HEK293 (cell line): Measurements from ENCODE around the gene NARF.

ENCODE experiments used
- CTCF ChIA-PET: fragments of 350-600 bp; formaldehyde crosslinking; extraction: SDS; loops from one replicate; lab custom pipeline; 2021; ENCODE audit warnings: antibody characterized with exemption; lab: Yijun Ruan, JAX
- POLR2A ChIA-PET: fragments of 300-600 bp; formaldehyde crosslinking; extraction: SDS; loops from one replicate; lab custom pipeline; 2020; ENCODE audit warnings: antibody characterized with exemption, inconsistent platforms; lab: Yijun Ruan, JAX
- H3K27ac ChIP-seq: fragments of 200-500 bp; sonication (Bioruptor generic); 2 replicates; pipeline ENCODE4 v1.5.1; 2014; ENCODE audit warnings: low read depth, low read length, control low read depth, inconsistent platforms; ENCODE audit errors: extremely low read depth
- H3K36me3 ChIP-seq, 2 experiments: fragments of 200-500 bp in 1 of 2; sonication (Bioruptor generic) in 1 of 2; 1 replicate in 1 of 2; 2 replicates in 1 of 2; pipeline ENCODE4 v1.5.1; 2014 to 2017; ENCODE audit warnings: inconsistent platforms in 2 of 2, low read length in 2 of 2; ENCODE audit not compliant: control insufficient read depth in 2 of 2, insufficient read depth in 1 of 2
- H3K4me1 ChIP-seq: fragments of 200-500 bp; sonication (Bioruptor generic); 2 replicates; pipeline ENCODE4 v1.5.1; 2014; ENCODE audit warnings: mild to moderate bottlenecking, low read length, inconsistent platforms; ENCODE audit not compliant: control insufficient read depth, insufficient read depth
- H3K4me3 ChIP-seq: 2 replicates; pipeline ENCODE4 v1.5.1; 2011; ENCODE audit warnings: low read depth, mild to moderate bottlenecking, control low read depth, low read length, moderate library complexity
- H3K9me3 ChIP-seq: fragments of 200-500 bp; sonication (Bioruptor generic); 2 replicates; pipeline ENCODE4 v1.5.1; 2014; ENCODE audit warnings: low read depth, low read length, inconsistent platforms; ENCODE audit not compliant: control insufficient read depth, insufficient read depth
- GLI2 ChIP-seq: fragments of 450-650 bp; formaldehyde crosslinking; IDR thresholded peaks from 2 replicates; pipeline ENCODE4; 2017; ENCODE audit warnings: missing biosample characterization, missing genetic modification characterization, low read depth, borderline replicate concordance
- GLIS1 ChIP-seq: fragments of 450-650 bp; formaldehyde crosslinking; IDR thresholded peaks from 2 replicates; pipeline ENCODE4 v1.5.1; 2016; ENCODE audit warnings: missing biosample characterization, missing genetic modification characterization
- MEIS1 ChIP-seq: sonication (generic); formaldehyde crosslinking; IDR thresholded peaks from 2 replicates; pipeline ENCODE4 v1.8.1; 2022; ENCODE audit warnings: missing genetic modification reagents, mild to moderate bottlenecking, borderline replicate concordance
- OVOL3 ChIP-seq: fragments of 450-650 bp; formaldehyde crosslinking; IDR thresholded peaks from 2 replicates; pipeline ENCODE4 v1.5.1; 2016; ENCODE audit warnings: missing biosample characterization, missing genetic modification characterization
- PRDM1 ChIP-seq: fragments of 450-650 bp; formaldehyde crosslinking; IDR thresholded peaks from 2 replicates; pipeline ENCODE4; 2016; ENCODE audit warnings: missing biosample characterization, missing genetic modification characterization
- SCRT2 ChIP-seq: fragments of 450-650 bp; formaldehyde crosslinking; IDR thresholded peaks from 2 replicates; pipeline ENCODE4 v1.5.1; 2016; ENCODE audit warnings: missing biosample characterization, missing genetic modification characterization
- ZBTB1 ChIP-seq: fragments of 450-650 bp; formaldehyde crosslinking; IDR thresholded peaks from 2 replicates; pipeline ENCODE4 v1.5.1; 2016; ENCODE audit warnings: missing biosample characterization, missing genetic modification characterization
- ZFP3 ChIP-seq: fragments of 450-650 bp; formaldehyde crosslinking; IDR thresholded peaks from 2 replicates; pipeline ENCODE4 v1.5.1; 2016; ENCODE audit warnings: low read depth, missing biosample characterization, missing genetic modification characterization
- ZIC2 ChIP-seq: fragments of 450-650 bp; formaldehyde crosslinking; IDR thresholded peaks from 2 replicates; pipeline ENCODE4 v1.5.1; 2016; ENCODE audit warnings: missing biosample characterization, missing genetic modification characterization
- ZNF10 ChIP-seq: fragments of 450-650 bp; formaldehyde crosslinking; IDR thresholded peaks from 2 replicates; pipeline ENCODE4 v1.5.1; 2017; ENCODE audit warnings: missing biosample characterization, missing genetic modification characterization
- ZNF223 ChIP-seq: fragments of 450-650 bp; formaldehyde crosslinking; IDR thresholded peaks from 2 replicates; pipeline ENCODE4 v1.5.1; 2016; ENCODE audit warnings: missing biosample characterization, missing genetic modification characterization
- ZNF350 ChIP-seq: fragments of 450-650 bp; formaldehyde crosslinking; IDR thresholded peaks from 2 replicates; pipeline ENCODE4 v1.5.0; 2017; ENCODE audit warnings: missing biosample characterization, mild to moderate bottlenecking, missing genetic modification characterization
- ZNF473 ChIP-seq: fragments of 450-650 bp; formaldehyde crosslinking; IDR thresholded peaks from 2 replicates; pipeline ENCODE4 v1.5.1; 2017; ENCODE audit warnings: missing biosample characterization, missing genetic modification characterization
- ZNF548 ChIP-seq: fragments of 450-650 bp; formaldehyde crosslinking; IDR thresholded peaks from 2 replicates; pipeline ENCODE4 v1.5.1; 2016; ENCODE audit warnings: missing biosample characterization, missing genetic modification characterization
- ZNF596 ChIP-seq: fragments of 450-650 bp; IDR thresholded peaks from 2 replicates; pipeline ENCODE4 v1.5.0; 2018; ENCODE audit warnings: missing biosample characterization, mild to moderate bottlenecking, missing genetic modification characterization, moderate library complexity
- ZNF626 ChIP-seq: fragments of 450-650 bp; sonication (Bioruptor Pico); formaldehyde crosslinking; IDR thresholded peaks from 2 replicates; pipeline ENCODE4 v1.5.1; 2018; ENCODE audit warnings: missing biosample characterization, missing genetic modification characterization, inconsistent platforms
- ZNF639 ChIP-seq: fragments of 450-650 bp; formaldehyde crosslinking; IDR thresholded peaks from 2 replicates; pipeline ENCODE4 v1.5.1; 2016; ENCODE audit warnings: missing biosample characterization, missing genetic modification characterization
- ZNF660 ChIP-seq: fragments of 450-650 bp; IDR thresholded peaks from 2 replicates; pipeline ENCODE4 v1.5.1; 2018; ENCODE audit warnings: missing biosample characterization, mild to moderate bottlenecking, missing genetic modification characterization
- ZNF664 ChIP-seq: fragments of 450-650 bp; formaldehyde crosslinking; IDR thresholded peaks from 2 replicates; pipeline ENCODE4 v1.5.1; 2016; ENCODE audit warnings: missing biosample characterization, missing genetic modification characterization
- ZNF670 ChIP-seq: fragments of 450-650 bp; formaldehyde crosslinking; IDR thresholded peaks from 2 replicates; pipeline ENCODE4 v1.5.1; 2016; ENCODE audit warnings: missing biosample characterization, missing genetic modification characterization, low read depth
- ZNF747 ChIP-seq: fragments of 450-650 bp; formaldehyde crosslinking; IDR thresholded peaks from 2 replicates; pipeline ENCODE4 v1.5.1; 2016; ENCODE audit warnings: missing biosample characterization, missing genetic modification characterization
- TF ChIP-seq, protein P1 (sequence below): fragments of 450-650 bp; formaldehyde crosslinking; IDR thresholded peaks from 2 replicates; pipeline ENCODE4 v1.5.1; 2016; ENCODE audit warnings: missing biosample characterization, missing genetic modification characterization, low read depth
- TF ChIP-seq, protein P2 (sequence below): fragments of 450-650 bp; formaldehyde crosslinking; IDR thresholded peaks from 2 replicates; pipeline ENCODE4 v1.5.1; 2017; ENCODE audit warnings: missing biosample characterization, missing genetic modification characterization
- TF ChIP-seq, protein P3 (sequence below): fragments of 450-650 bp; formaldehyde crosslinking; IDR thresholded peaks from 2 replicates; pipeline ENCODE4 v1.5.1; 2016; ENCODE audit warnings: missing biosample characterization, missing genetic modification characterization

Gene NARF

GRCh38 chr17:82435103-82435502 is 23.4 kb upstream of the NARF start (continued):
- TF ChIP-seq ZNF747 (tag by site-specific recombination) (no peak), GLI2 (tag by site-specific recombination) (no peak), ZBTB1 (tag by site-specific recombination) (no peak), ZNF626 (tag by site-specific recombination) (no peak), ZFP3 (no peak), OVOL3 (no peak), GLIS1 (tag by site-specific recombination) (peak; percentile 39; the same call in 1 of the 2 replicates), ZNF660 (tag by site-specific recombination) (no peak), ZNF473 (tag by site-specific recombination) (no peak), ZIC2 (tag by site-specific recombination) (peak; percentile 37; the same call in 1 of the 2 replicates)
- TF ChIP-seq, protein P1, sequence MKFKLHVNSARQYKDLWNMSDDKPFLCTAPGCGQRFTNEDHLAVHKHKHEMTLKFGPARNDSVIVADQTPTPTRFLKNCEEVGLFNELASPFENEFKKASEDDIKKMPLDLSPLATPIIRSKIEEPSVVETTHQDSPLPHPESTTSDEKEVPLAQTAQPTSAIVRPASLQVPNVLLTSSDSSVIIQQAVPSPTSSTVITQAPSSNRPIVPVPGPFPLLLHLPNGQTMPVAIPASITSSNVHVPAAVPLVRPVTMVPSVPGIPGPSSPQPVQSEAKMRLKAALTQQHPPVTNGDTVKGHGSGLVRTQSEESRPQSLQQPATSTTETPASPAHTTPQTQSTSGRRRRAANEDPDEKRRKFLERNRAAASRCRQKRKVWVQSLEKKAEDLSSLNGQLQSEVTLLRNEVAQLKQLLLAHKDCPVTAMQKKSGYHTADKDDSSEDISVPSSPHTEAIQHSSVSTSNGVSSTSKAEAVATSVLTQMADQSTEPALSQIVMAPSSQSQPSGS (tag by site-specific recombination): no peak
- TF ChIP-seq, protein P2, sequence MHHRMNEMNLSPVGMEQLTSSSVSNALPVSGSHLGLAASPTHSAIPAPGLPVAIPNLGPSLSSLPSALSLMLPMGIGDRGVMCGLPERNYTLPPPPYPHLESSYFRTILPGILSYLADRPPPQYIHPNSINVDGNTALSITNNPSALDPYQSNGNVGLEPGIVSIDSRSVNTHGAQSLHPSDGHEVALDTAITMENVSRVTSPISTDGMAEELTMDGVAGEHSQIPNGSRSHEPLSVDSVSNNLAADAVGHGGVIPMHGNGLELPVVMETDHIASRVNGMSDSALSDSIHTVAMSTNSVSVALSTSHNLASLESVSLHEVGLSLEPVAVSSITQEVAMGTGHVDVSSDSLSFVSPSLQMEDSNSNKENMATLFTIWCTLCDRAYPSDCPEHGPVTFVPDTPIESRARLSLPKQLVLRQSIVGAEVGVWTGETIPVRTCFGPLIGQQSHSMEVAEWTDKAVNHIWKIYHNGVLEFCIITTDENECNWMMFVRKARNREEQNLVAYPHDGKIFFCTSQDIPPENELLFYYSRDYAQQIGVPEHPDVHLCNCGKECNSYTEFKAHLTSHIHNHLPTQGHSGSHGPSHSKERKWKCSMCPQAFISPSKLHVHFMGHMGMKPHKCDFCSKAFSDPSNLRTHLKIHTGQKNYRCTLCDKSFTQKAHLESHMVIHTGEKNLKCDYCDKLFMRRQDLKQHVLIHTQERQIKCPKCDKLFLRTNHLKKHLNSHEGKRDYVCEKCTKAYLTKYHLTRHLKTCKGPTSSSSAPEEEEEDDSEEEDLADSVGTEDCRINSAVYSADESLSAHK (tag by site-specific recombination): no peak

DNA sequence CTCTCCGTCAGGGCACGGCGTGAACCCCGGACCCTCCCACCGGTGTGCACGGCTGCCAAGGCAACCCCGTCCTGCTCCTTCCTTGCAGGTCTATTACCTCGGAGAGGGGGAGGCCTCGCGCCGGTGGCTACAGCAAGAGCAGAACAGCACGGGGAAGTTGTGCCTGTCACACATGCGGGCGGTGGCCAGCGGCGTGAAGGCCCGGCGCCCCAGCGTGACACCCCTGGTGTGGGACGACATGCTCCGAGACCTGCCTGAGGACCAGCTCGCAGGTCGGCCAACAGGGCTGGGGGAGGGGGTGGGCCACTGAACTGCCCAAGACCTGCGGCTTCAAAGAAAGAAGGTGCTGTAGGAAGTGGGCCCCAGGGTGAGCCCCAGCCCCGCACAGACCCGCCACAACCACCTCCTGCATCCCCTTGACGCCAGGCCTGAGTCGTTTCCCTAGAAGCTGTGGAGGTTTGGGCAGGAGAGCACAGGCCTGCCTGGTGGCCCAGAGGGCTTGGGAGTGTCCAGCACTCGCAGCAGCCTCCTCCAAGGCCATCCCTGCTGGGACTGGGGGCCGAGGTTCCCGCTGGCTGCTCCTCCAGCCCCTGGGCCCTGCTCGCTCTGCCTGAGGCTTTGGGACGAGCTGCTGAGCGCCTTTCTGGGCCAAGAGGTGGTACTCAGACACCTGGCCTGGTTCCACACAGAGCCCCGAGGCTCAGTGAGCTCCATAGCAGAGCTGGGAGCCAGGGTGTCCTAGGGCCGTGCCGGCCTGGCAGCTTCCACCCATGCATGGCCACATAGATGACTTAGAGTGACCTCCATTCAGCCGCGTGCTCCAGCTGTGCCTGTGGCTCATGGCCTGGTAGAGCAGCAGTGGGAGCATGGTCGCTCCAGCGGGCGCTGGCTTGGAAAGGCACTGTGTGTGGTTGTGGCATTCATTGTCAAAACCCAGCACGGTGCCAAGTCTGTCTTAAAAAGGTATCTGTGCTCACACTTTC is 22.6 kb upstream of the NARF start:
- TF ChIP-seq ZNF10 (no peak), ZNF664 (tag by site-specific recombination) (no peak)

DNA sequence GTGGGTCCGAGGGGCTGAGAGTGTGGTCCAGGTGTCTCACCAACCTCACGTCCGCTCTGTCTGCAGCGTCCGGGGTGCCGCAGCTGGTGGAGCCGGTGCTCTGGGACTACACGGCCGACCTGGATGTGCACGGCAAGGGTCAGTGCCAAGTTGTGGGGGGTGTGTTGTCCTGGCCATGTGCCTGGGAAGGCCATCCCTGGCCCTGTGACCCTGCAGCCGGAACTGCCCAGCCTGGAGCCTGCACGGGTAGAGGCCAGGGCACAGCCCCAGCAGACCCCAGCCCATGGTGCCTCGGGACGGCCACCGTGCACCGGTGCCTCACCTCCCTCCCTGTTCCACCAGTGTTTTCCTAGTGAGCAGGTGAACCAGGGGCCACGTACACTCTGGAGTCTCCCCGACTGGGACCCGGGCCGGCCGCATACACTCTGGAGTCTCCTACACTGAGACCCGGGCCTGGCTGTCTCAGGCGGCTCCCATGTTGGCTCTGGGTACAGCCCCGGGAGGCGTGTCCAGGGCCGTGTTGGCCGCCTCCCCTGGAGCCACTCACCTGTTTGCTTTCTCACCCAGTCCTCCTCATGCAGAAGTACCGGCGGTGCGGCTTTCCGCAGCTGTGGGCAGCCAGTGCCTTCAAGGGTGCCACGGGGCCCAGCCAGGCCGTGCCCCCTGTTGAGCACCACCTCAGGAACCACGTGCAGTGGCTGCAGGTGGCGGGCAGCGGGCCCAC is 21.8 kb upstream of the NARF start:
- ChIA-PET CTCF (no interaction called here), POLR2A (no interaction called here)
- no peak overlapping the region for H3K27ac ChIP-seq
- H3K4me3 ChIP-seq: no peak overlapping the region
- no peaks in the 10 kb centered on the region for H3K9me3 ChIP-seq
- peaks cover 0 to 32% of the 10 kb centered on the region in 2 experiments; a peak in 2 of 3 replicates for H3K36me3 ChIP-seq
- no peaks in the 10 kb centered on the region for H3K4me1 ChIP-seq
- TF ChIP-seq ZNF660 (tag by site-specific recombination): no peak
- no peak for TF ChIP-seq ZNF223 (tag by site-specific recombination)
- TF ChIP-seq ZNF639 (tag by site-specific recombination): no peak
- no peak for TF ChIP-seq MEIS1 (CRISPR knock-in tag)
- TF ChIP-seq ZNF548 (tag by site-specific recombination): no peak
- TF ChIP-seq ZNF626 (tag by site-specific recombination): no peak
- TF ChIP-seq ZNF350 (tag by site-specific recombination): no peak
- no peak for TF ChIP-seq ZNF670
- no peak for TF ChIP-seq PRDM1 (tag by site-specific recombination)
- no peak for TF ChIP-seq ZNF596 (tag by site-specific recombination)
- TF ChIP-seq SCRT2: 0 out of 2 replicates have a peak, but pooled peaks have one; percentile 35
- TF ChIP-seq, protein P3, sequence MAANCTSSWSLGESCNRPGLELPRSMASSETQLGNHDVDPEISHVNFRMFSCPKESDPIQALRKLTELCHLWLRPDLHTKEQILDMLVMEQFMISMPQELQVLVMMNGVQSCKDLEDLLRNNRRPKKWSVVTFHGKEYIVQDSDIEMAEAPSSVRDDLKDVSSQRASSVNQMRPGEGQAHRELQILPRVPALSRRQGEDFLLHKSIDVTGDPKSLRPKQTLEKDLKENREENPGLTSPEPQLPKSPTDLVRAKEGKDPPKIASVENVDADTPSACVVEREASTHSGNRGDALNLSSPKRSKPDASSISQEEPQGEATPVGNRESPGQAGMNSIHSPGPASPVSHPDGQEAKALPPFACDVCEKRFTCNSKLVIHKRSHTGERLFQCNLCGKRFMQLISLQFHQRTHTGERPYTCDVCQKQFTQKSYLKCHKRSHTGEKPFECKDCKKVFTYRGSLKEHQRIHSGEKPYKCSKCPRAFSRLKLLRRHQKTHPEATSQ (tag by site-specific recombination): no peak

More for the DNA sequence above, 22.6 kb upstream of the NARF start:
- Histone ChIP-seq H3K27ac (no peak overlapping the region), H3K4me3 (no peak overlapping the region), H3K4me1 (no peaks in the 10 kb centered on the region), H3K9me3 (no peaks in the 10 kb centered on the region), H3K36me3 (peaks cover 3 to 32% of the 10 kb centered on the region in 2 experiments; a peak in 2 of 3 replicates)
- ChIA-PET POLR2A (no interaction called here), CTCF (no interaction called here)
